Stimulated activated CD8-positive, alpha-beta memory T cell treated with anti-CD3 and anti-CD28 coated beads, Interleukin-15, amount 100 ng/mL, for 4 hours (primary cell): ENCODE data around the gene OR7C1.
"Not testable (repeated sequence)": the region's sequence is repeated elsewhere in the genome, so short reads cannot be mapped to it uniquely, and the experiment has no call there.

Source experiments
- DNase-seq, 2 donors: peaks; one replicate each; pipeline ENCODE4 v3.0.0-alpha.2; 2020; ENCODE audit warnings: low read depth in 2 of 2

OR7C1 gene

GRCh38 chr19:14767466-14767971 is 67.5 kb downstream of the OR7C1 start:
- DNase-seq = no peak

GRCh38 chr19:14765841-14766240 is 69.1 kb downstream of the OR7C1 start:
- not testable (repeated sequence) for DNase-seq

- not testable (repeated sequence) for DNase-seq
Measured at GRCh38 chr19:14765403-14765802, 69.6 kb downstream of the OR7C1 start.

DNA sequence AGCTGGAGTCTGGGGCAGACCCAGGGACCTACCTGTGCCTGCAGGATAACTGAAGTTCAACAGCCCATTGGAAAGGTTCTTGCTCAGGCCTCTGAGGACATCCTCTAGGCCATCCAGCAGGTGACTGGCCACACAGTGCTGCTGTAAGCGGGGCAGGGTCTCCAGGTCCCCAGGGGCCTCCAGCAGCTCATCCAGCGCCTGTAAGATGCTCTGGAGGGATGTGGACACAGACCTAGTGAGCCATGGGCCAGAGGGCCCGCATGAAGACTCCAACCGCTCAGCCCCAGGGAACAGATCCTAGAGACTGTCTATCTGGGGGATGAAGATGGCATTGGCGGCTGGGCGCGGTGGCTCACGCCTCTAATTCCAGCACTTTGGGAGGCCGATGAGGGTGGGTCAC is 70.6 kb downstream of the OR7C1 start:
- no peak for DNase-seq

DNA sequence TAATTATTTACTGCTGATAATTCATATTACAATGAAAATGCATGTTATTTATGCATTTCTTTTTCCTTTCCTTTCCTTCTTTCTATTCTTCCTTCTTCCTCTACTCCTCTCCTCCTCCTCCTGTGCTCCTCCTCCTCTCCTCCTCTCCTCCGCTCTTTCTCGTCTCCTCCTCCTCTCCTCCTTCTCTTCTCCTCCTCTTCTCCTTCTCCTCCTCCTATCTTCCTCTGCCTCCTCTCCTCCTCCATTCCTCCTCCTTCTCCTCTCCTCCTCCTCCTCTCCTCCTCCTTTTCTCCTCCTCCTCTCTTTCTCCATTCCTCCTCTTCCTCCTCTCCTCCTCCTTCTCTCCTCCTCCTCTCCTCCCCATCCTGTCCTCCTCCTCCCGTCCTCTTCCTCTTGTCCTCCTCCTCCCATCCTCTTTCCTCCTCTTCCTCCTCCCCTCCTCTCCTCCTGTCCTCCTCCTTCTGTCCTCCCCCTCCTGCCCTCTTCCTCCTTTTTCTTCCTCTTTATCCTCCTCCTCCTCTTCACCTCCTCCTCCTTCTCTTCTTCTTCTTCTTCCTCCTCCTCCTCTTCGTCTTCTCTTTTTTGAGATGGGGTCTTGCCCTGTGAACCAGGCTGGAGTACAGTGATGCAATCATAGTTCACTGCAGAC is 71.4 kb downstream of the OR7C1 start:
- DNase-seq = no peak

- DNase-seq = no peak
Measured at GRCh38 chr19:14762111-14762510, 72.9 kb downstream of the OR7C1 start.

GRCh38 chr19:14761607-14762006 is 73.4 kb downstream of the OR7C1 start:
- no peak for DNase-seq

- DNase-seq = no peak
Measured at GRCh38 chr19:14758816-14759215, 76.2 kb downstream of the OR7C1 start.

DNA sequence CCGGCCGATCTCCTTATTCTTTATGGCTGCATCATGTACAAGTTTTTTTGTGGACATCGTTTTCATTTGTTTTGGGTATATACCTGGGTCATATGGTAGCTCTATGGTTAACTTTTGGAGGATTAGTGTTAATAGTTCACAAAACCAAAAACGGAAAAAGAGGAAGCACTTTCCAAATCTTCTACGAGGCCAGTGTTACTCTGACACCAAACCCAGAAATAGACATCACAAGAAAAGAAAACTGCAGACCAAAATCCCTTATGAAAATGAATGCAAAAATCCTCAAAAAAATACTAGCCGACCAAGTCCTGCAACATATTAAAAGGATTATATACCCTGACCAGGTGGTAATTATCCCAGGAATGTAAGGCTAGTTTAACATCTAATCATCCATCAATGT is 86.4 kb downstream of the OR7C1 start:
- DNase-seq = no peak
